ENCODE measurements around the gene AKAIN1. TPM values are rescaled to one million over a fixed set of nuclear protein-coding genes. Genes with fewer than 3 reads are reported as not detected.

The AKAIN1 gene
- total and polyA plus RNA-seq, 2 donors (not counting 1 experiment from before 2014, with no cell fraction given): not detected

DNA sequence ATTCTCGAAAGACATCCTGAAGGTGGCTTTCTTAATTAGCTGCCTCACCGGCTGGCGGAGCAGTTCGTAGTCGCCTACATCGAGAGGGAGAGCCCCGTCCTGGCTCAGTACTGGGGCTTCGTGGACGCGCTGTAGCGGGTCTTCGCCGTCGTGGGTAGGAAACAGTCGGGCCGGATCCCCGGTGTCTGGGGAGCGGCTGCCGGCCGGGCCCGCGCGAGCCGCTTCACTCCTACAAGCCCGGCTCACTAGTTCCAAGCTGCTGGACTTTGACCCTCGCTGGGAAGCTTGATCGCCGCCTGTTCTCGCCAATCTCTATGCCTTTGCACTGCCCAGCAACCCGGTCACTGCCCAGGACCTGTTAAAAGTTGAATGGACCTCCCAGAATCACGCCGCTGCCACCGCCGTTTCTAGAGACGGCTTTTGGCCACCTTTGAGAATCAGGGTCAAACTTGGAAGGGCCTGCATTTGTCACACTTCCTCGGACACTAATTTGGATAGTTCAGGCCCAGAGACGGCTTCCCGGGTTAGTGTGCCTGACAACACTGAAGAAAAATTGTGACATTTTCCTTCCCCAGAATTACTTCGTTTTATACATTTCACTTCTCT, 41.4 kb upstream of the AKAIN1 start:
- no peaks in the 10 kb centered on the region for H3K9me3 ChIP-seq (ENCODE audit: control insufficient read depth, insufficient read depth, low read depth, low read length)
- H2AFZ ChIP-seq (ENCODE audit: low read length): peak overlapping the region; percentile 88
- H3K4me3 ChIP-seq (replicated peaks in 1 of 4; ENCODE audit: control extremely low read depth in 1 of 4, insufficient read depth in 1 of 4, low read depth in 3 of 4, low read length in 4 of 4): peak overlapping the region; percentile 68 to 91 (median 88)
- H3K9ac ChIP-seq (ENCODE audit: insufficient read depth, low read length): peak overlapping the region; percentile 99
- TF ChIP-seq EZH2 (IDR thresholded peaks at IDR 0.05; ENCODE audit: low read length, missing control alignments): no peak
- TF ChIP-seq, protein P1, sequence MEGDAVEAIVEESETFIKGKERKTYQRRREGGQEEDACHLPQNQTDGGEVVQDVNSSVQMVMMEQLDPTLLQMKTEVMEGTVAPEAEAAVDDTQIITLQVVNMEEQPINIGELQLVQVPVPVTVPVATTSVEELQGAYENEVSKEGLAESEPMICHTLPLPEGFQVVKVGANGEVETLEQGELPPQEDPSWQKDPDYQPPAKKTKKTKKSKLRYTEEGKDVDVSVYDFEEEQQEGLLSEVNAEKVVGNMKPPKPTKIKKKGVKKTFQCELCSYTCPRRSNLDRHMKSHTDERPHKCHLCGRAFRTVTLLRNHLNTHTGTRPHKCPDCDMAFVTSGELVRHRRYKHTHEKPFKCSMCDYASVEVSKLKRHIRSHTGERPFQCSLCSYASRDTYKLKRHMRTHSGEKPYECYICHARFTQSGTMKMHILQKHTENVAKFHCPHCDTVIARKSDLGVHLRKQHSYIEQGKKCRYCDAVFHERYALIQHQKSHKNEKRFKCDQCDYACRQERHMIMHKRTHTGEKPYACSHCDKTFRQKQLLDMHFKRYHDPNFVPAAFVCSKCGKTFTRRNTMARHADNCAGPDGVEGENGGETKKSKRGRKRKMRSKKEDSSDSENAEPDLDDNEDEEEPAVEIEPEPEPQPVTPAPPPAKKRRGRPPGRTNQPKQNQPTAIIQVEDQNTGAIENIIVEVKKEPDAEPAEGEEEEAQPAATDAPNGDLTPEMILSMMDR (conservative IDR thresholded peaks at IDR 0.05 in 1 of 2, IDR thresholded peaks at IDR 0.05 in 1 of 2; ENCODE audit: low read depth in 1 of 2, low read length in 2 of 2): no peak
- H3K4me2 ChIP-seq (ENCODE audit: extremely low read depth, insufficient read depth, low read length): peak overlapping the region; percentile 69
- H3K36me3 ChIP-seq (ENCODE audit: control insufficient read depth, insufficient read depth, low read length): peaks cover 1% of the 10 kb centered on the region
- DNase-seq (ENCODE audit: low read depth in 2 of 2): peak in 1 of 2 donors; percentile 52
- H3K27ac ChIP-seq (ENCODE audit: insufficient read depth, low read length): peak overlapping the region; percentile 98
- H3K4me1 ChIP-seq (ENCODE audit: control insufficient read depth, extremely low read depth, insufficient read depth, low read length): peaks cover 3% of the 10 kb centered on the region
- peaks cover 19% of the 10 kb centered on the region for H3K79me2 ChIP-seq (ENCODE audit: control insufficient read depth, insufficient read depth, low read length)
- no peaks in the 10 kb centered on the region for H4K20me1 ChIP-seq (ENCODE audit: control insufficient read depth, extremely low read depth, insufficient read depth, low read length)
- H3K27me3 ChIP-seq (ENCODE audit: control insufficient read depth, insufficient read depth, low read length): no peaks in the 10 kb centered on the region

DNA sequence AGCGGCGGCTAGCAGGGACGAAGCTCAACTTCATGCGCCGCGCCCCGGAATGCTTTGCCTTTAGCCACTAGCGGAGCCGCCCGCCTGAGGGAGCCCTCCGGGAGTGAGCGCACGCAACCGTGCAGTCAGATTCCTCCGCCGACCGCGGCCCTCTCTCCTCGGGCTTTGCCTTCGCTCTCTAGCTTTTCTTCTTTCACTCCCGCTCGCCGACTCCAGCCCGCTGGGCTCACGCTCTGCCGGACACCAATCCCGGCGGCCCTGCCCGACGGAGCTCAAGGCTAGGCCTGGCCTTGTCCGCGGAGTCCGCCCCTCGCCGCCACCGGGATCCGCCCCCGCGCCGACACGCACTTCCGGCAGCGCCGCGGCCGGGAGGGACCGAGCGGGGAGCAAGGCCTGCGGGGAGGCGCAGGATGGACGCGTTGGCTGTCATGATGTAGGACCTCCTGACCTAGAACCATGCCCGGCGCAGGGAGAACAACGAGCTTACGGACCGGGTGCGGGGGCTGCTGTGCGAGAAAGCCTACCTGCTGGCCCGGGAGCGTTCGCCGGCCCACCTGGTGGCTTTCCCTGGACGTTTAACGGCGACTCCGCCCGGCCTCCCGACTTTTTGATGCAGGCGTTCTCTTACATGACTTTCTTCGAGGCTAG, 40.8 kb upstream of the AKAIN1 start:
- Histone ChIP-seq H3K79me2 (ENCODE audit: control insufficient read depth, insufficient read depth, low read length) (peaks cover 19% of the 10 kb centered on the region), H2AFZ (ENCODE audit: low read length) (peak overlapping the region; percentile 99)
- TF ChIP-seq, protein P1 (conservative IDR thresholded peaks at IDR 0.05 in 1 of 2, IDR thresholded peaks at IDR 0.05 in 1 of 2; ENCODE audit: low read depth in 1 of 2, low read length in 2 of 2): peak; percentile 39 to 54
- no peak for TF ChIP-seq EZH2 (IDR thresholded peaks at IDR 0.05; ENCODE audit: low read length, missing control alignments)

DNA sequence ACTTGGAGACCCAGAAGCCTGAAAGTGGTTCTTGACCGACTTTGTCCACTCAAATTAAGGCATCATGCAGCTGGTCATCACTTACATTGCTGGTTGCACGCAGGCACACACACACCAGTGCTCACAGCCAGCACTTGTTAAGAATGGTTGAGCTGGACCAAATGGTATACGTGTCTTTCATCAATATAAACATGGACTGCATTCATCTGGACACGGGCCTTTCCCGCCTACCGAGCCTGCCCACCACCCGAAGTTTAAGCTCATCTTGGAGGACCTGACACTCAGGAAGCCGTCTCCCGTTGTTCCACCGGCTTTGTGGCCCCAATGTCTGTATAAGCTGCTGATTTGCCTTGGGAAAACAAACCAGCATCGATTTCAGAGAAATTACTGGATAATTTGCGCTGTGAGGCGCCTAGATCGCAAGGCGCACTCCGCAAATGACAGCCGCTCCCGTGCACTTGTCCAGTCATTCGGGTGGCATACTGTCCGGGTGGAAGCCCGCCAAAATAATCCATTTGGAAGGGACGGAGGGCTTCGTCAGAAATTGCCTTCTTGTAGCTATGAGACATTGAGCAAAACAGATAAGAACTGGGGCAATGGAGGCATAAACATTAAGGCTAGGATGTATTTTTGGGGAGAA, 40.1 kb upstream of the AKAIN1 start:
- H4K20me1 ChIP-seq (ENCODE audit: control insufficient read depth, extremely low read depth, insufficient read depth, low read length): no peaks in the 10 kb centered on the region
- no peaks in the 10 kb centered on the region for H3K27me3 ChIP-seq (ENCODE audit: control insufficient read depth, insufficient read depth, low read length)
- H3K9me3 ChIP-seq (ENCODE audit: control insufficient read depth, insufficient read depth, low read depth, low read length): no peaks in the 10 kb centered on the region
- peak overlapping the region; percentile 68 to 91 (median 88) for H3K4me3 ChIP-seq (replicated peaks in 1 of 4; ENCODE audit: control extremely low read depth in 1 of 4, insufficient read depth in 1 of 4, low read depth in 3 of 4, low read length in 4 of 4)
- DNase-seq (ENCODE audit: low read depth in 2 of 2): peak; percentile 18 to 28
- H2AFZ ChIP-seq (ENCODE audit: low read length): peak overlapping the region; percentile 99
- no peaks in the 10 kb centered on the region for H3K36me3 ChIP-seq (ENCODE audit: control insufficient read depth, insufficient read depth, low read length)
- peaks cover 19% of the 10 kb centered on the region for H3K79me2 ChIP-seq (ENCODE audit: control insufficient read depth, insufficient read depth, low read length)
- TF ChIP-seq, protein P1 (conservative IDR thresholded peaks at IDR 0.05 in 1 of 2, IDR thresholded peaks at IDR 0.05 in 1 of 2; ENCODE audit: low read depth in 1 of 2, low read length in 2 of 2): no peak
- TF ChIP-seq EZH2 (IDR thresholded peaks at IDR 0.05; ENCODE audit: low read length, missing control alignments): no peak
- H3K4me2 ChIP-seq (ENCODE audit: extremely low read depth, insufficient read depth, low read length): peak overlapping the region; percentile 95
- H3K4me1 ChIP-seq (ENCODE audit: control insufficient read depth, extremely low read depth, insufficient read depth, low read length): peaks cover 3% of the 10 kb centered on the region
- H3K27ac ChIP-seq (ENCODE audit: insufficient read depth, low read length): peak overlapping the region; percentile 98
- H3K9ac ChIP-seq (ENCODE audit: insufficient read depth, low read length): peak overlapping the region; percentile 99

More for the DNA sequence above, 40.8 kb upstream of the AKAIN1 start:
- Histone ChIP-seq H3K9ac (ENCODE audit: insufficient read depth, low read length) (peak overlapping the region; percentile 99), H3K4me3 (replicated peaks in 1 of 4; ENCODE audit: control extremely low read depth in 1 of 4, insufficient read depth in 1 of 4, low read depth in 3 of 4, low read length in 4 of 4) (peak overlapping the region; percentile 68 to 91 (median 88)), H3K9me3 (ENCODE audit: control insufficient read depth, insufficient read depth, low read depth, low read length) (no peaks in the 10 kb centered on the region), H3K36me3 (ENCODE audit: control insufficient read depth, insufficient read depth, low read length) (peaks cover 1% of the 10 kb centered on the region), H3K4me2 (ENCODE audit: extremely low read depth, insufficient read depth, low read length) (peak overlapping the region; percentile 95), H4K20me1 (ENCODE audit: control insufficient read depth, extremely low read depth, insufficient read depth, low read length) (no peaks in the 10 kb centered on the region), H3K27me3 (ENCODE audit: control insufficient read depth, insufficient read depth, low read length) (no peaks in the 10 kb centered on the region), H3K4me1 (ENCODE audit: control insufficient read depth, extremely low read depth, insufficient read depth, low read length) (peaks cover 3% of the 10 kb centered on the region), H3K27ac (ENCODE audit: insufficient read depth, low read length) (peak overlapping the region; percentile 98)
- peak; percentile 91 to 93 for DNase-seq (ENCODE audit: low read depth in 2 of 2)

Measured in fibroblast of lung (primary cell).